NCI-H1694 (cell line): ENCODE data around the gene EBLN2.
A peak's percentile ranks its signal among the peaks of the same experiment; 100 is the strongest.
"Not testable (repeated sequence)": the region's sequence is repeated elsewhere in the genome, so short reads cannot be mapped to it uniquely, and the experiment has no call there.

Experiments used
- DNase-seq: peaks from one replicate; lab custom pipeline; 2025; lab: John Stamatoyannopoulos, UW

The EBLN2 gene

DNA sequence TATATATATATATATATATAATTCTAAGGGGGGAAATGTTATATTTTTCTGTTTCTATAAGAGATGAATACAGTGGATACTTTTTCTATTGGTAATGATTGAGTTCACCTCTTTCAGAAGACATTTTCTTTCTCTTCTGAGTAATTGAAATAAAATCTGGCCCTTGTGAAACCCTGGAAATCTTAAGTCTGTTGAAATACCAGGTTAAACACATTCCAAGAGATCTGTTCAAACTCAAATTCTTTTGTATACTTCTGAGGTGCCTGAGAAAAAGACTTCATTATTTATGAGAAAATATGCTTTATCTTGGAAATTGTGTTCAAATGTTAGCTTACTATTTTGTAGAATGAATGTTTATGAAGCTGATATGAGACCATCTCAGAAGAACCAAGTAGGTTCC lies 4.8 kb downstream of the EBLN2 start:
- DNase-seq: not testable (repeated sequence)

DNA sequence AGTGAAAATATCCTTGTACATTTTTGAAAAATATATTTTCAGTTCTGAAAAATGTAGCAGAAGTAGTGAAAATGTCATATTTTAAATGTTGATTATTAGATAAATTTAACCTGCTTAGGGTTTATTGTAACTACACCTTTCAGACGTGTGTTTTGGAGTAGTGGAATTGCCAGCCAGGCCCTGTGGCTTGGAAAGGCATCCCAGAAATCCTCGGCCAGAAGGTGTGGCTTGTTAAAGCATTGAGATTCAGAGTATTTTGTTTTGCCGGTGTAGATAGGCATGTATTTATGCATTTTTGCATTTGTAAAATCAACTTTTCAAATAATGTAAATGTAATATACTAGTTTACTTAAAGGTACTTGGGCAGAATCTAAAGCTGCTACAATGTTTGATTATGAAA lies 7.0 kb downstream of the EBLN2 start:
- DNase-seq: no peak

DNA sequence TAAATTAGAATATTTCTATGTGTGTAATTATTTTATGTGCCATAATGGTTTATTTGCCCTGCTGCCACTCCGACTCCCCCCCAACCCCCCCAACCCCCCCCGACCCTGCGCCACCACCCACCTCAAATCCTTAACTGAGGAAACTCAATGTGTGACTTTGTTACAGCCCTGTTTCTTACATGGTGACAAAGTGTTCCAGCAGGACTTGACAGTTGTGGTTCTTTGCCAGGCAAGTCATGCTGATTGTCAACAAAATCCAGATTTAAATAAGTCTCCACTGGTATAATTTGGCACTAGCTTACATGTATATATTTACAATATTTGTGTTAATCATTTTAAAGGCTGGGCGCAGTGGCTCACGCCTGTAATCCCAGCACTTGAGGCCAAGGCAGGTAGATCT lies 7.7 kb downstream of the EBLN2 start:
- no peak for DNase-seq

DNA sequence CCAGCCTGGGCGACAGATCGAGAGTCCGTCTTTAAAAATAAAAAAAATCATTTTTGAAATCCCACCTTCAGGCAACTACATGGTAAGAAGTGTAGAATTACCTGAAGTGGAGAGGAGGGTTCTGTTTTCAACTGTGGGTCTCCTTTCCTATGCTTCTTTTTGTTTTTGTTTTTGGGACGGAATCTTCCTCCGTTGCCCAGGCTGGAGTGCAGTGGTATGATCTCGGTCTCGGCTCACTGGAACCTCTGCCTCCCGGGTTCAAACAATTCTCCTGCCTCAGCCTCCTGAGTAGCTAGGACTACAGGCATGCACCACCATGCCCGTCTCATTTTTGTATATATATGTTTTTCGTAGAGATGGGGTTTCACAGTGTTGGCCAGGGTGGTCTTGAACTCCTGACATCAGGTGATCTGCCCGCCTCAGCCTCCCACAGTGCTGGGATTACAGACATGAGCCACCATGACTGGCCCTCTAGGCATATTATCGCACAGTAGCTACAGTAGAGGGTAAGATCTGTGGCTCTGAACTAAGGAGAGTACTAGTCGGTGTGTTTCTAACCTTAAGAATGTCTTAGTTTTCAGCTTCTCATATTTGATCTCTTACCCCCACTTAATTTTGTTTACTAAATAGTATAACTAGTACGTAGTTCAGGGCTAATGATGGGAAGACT lies 8.5 kb downstream of the EBLN2 start:
- DNase-seq: no peak

DNA sequence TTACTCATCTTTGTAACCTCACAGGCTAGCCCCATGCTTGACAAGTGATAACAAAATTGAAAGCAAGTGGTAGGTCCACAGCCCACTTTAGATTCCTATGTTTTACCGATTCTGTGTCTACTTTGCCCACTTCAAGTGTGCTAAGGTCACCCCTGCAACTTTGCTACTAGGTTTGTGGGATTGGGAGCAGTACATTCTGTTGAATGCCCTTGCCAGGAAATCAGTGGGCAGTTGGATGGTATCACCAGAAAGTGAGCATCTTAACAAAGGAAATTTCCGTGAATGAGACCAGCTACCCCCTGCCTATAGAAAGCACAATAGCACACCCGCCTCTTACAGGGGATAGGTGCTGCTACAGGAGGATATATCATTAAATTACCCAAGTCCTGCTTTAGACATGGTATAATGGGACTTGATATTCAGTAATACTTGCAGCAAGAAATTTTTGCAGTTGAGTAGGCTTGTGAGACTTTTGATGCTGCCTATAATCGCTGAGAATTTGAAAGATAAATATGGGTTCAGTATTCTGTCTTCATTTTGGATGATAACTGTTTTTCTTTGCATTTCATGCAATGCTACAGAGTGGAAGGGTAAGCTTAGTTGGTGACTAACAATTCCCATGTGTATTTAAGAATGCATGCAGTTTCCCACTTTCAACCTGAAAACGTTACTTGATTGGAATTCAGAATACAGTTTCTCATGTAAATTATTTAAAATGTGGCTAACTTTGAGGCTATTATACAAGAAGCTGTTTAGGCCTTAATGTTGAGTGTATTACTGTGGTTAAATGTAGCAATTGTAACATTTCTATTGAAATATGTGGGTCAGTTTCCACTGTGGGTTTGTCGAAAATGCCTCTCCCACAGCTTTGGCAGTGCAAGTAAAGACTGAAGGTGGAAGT lies 9.5 kb downstream of the EBLN2 start:
- DNase-seq: no peak

DNA sequence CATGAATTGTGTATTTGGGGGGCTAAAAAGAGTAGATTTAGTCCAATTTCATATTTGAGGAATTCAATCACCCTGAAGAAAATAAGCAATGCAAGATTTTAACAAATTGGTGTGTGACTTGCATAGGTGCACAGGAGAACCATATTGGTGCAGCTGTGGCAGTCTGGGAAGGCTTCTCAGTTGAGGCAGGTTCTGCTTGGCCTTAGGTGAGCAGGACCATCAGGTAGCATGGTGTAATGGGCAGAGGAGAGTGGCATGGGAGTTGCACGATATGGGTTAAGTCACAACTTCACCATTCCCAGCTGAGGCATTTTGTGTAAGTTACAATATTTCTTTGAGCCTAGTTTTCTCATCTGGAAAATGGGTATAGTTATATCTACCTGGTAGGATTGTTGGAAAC lies 10.5 kb downstream of the EBLN2 start:
- no peak for DNase-seq

DNA sequence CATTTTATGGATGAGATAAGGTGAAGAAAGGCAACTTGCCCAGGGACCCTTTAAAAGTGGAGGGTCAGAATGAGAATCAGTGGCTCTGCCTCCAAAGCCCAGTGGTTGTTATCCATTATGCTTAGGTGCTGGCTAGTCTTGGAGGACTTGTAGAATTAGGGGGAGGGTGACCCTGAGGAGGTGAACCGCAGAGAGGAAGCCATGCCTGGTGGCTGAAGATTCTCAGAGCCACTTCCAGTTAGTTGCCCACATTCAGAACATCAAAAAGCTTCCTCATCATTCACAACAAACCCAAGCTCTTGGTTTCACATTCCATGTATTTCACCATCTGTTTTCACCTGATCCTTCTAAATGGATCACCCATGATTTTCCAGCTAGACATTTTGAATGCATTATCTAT lies 11.2 kb downstream of the EBLN2 start:
- DNase-seq: no peak

DNA sequence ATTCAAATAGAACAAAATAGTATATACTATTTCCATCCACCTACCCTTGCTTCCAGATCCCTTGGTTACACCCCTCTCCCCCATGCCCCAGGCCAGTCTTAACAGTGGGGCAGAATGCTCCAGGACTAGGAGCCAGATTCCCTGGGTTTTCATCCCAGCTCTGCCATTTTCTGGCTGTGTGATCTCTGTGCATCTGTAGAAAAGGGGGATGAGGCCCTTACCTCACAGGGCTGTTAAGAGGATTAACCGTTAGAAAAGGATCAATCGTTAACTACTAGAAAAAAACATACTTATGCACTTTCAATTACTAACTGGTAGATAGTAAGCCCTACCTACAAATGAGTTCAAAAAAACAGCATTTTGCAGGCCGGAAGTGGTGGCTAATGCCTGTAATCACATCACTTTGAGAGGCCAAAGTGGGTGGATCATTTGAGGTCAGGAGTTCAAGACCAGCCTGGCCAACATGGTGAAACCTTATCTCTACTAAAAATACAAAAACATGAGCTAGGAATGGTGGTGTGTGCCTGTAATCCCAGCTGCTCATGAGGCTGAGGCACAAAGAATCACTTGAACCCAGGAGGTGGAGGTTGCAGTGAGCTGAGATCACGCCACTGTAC lies 11.7 kb downstream of the EBLN2 start:
- DNase-seq: no peak

DNA sequence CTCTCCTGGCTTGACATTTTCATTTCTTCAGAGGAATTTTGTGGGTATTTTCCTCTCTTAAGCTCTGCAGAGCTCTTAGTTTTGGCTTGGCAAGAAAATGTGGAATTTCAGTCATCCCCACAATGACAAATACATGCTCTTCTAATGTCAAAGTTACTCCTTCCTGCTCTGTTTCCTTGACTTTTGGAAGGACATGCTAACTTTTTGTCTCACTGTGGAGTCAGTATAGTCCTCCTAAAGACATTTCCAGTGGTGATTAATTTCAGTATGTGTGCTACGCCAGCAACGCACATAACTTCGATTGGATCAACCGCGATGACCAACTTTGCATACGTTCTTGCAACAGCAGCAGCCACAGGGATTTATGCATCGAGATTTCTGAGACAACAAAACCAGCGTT lies 13.3 kb downstream of the EBLN2 start:
- no peak for DNase-seq

DNA sequence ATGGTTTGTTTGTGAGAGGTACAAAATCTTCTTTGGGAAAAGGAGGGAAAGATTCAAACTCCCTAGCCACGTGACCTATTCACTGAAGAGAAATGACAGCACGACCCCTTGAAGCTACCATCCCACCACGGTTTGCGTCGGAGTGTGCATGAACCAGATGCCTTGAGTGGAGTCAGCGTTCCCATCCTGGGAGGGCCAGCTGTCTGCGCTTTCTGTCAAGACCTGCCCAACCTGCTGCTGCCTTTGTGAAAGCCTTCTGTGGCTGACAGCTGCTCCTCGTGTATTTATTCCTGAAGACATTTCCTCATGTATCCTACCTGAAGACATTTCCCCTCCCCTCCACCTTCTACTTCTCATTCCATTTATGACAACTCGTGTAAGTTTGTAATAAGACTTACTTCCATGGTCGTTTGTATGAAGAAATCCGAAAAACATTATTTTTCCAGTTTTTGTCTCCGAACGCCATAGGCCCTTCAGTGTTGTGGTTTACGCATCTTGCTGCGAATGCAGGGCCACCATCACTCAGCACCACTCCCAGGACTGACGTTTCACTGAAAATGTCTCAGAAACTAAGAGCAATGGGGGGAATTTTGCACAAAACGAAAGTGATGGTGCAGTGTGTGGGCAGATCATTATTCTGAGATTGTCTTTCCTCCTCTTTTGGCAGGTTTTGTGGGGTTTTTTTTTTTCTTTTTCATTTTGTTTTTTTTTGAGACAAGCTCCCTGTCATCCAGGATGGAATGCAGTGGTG lies 18.9 kb downstream of the EBLN2 start:
- peak; percentile 42 for DNase-seq

DNA sequence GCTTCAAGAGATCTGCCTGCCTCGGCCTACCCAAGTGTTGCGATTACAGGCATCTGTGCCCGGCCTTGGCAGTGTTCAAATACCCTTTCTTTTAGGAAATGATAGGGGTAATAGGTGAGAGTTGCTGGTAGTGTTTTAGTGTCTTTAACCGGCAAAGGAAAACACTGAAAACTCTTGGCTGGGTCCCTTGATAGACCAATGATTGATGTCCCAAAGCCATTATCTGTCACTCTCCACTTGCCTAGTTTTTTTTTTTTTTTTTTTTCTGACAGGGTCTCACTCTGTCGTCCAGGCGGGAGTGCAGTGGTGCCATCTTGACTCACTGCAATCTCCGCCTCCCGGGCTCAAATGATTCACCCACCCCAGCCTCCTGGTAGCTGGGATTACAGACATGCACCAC lies 19.7 kb downstream of the EBLN2 start:
- DNase-seq: no peak

DNA sequence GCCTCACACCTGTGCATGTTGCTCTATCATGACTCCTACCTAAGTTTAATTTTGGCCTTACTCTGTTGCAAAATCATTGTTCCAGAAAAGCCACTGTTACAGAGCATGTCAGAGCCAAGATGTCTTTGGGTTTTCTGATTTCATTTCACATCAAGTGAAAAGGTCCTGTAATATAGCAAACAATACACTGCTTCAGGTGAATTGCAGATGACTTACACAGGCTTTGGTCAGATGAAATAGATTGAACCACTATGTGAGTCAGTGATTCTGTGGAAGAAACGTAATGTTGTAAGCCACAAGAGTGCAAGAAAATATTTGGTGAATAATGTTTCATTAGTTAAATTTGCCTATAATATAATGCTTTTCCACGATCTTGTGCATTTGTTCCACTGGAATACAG lies 22.7 kb downstream of the EBLN2 start:
- no peak for DNase-seq

DNA sequence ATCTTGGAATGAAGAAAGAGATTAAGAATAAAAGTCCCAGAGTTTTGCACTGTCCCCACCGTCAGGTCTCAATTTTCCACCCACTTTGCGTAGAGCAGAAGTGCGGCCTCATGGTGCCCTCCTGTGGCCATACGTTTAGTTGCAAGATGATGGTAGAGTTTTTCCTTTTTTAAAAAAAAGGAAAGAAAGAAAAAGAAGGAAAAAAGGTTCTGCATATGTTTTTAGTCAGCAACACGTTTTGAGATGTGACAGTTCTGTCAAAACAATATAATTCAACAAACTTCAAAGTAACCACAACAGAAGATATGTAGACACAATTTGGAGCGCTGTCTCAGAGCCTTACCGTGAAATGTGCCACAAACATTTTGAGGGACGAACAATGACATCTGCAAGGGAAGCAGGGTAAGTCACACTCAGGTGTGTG lies 24.6 kb downstream of the EBLN2 start:
- peak; percentile 6 for DNase-seq

DNA sequence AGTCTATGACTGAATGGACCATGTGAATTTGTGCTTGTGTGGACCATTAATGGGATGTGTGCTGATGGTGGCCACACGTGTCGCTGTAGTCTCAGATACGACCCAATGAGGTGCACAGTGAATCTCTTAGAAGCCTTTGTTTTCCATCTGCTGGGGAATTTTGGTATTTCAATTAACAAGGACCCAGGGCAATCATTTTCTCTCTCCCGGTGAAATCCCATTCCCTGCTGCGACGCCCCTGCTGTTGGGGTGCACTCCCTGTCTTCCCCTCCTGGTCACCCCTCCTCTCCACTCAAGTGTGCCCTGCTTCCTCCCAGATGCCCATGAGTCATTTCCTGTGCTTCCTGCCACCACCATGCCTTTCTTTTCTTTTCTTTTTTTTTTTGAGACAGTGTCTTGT lies 32.7 kb downstream of the EBLN2 start:
- DNase-seq: no peak

DNA sequence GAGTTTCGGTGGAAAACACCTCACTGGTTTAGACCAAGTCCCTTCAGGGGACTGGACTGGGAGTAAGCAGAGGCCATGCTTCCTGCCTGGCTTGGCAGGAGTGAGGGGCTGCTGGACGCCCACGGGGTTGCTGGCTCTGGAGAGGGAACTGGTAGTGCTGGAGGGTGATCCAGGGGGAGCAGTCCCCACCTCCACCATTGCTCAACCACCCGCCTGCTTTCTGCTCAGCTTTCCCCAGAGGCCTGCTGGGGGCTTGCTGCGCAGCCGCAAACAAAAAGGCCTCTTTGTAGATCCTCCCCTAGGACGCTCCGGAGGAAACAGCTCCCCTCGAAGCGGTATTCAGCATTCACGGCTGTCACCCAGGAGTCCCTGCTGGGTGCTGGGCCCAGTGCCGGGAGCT lies 33.5 kb downstream of the EBLN2 start:
- DNase-seq: no peak

DNA sequence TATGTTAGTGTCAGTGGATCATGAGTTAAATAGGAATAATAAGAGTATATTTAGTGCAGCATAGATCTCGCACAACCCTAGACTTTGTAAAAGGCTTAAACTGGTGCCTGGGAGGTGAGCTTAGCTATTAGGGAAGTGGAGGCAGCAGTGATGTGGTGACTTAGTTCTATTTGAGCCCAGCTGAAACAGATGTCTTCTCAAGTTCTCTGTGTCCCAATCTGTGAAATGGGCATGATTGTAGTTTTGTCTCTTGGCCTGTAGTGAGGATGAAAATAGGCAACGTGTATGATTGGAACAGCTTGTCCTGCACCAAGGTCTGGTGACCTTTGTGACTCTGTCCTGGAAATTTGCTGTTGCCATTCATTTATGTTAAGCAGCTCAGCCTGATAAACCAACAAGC lies 34.7 kb downstream of the EBLN2 start:
- no peak for DNase-seq

DNA sequence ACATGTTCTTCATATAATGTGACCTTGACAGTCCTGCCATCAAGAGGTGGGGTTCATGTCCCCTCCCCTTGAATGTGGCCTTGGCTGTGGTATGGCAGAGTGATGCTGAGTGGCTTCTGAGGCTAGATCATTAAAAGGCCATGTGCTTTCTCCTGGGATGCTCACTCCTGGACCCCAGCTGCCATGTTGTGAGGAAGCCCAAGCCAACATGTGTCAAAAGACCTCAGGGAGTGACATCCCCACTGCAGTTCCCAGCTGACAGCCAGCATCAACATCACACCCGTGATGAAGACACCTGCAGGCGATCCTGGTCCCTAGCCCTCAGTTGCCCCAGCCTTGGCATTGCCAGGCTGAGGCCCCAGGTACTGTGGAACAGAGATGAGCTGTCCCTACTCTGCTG lies 36.6 kb downstream of the EBLN2 start:
- DNase-seq: no peak

DNA sequence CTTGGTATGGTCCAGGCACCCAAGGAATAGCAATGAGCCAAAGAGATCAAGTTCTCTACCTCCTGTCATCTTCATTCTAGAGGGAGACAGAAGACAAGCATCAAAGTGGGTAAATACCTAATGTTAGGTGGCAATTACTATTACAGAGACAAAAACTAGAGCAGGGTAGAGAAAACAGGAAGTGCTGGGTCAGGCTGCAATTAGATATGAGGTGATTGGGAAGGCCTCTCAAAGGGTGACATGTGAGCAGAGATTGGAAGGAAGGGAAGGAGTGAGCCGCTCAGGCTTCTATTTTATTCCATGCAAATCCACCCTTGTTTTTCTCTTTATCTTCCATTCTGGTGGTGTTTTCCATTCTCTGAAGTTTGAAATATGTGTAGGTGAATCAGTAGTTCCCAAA lies 37.4 kb downstream of the EBLN2 start:
- no peak for DNase-seq

DNA sequence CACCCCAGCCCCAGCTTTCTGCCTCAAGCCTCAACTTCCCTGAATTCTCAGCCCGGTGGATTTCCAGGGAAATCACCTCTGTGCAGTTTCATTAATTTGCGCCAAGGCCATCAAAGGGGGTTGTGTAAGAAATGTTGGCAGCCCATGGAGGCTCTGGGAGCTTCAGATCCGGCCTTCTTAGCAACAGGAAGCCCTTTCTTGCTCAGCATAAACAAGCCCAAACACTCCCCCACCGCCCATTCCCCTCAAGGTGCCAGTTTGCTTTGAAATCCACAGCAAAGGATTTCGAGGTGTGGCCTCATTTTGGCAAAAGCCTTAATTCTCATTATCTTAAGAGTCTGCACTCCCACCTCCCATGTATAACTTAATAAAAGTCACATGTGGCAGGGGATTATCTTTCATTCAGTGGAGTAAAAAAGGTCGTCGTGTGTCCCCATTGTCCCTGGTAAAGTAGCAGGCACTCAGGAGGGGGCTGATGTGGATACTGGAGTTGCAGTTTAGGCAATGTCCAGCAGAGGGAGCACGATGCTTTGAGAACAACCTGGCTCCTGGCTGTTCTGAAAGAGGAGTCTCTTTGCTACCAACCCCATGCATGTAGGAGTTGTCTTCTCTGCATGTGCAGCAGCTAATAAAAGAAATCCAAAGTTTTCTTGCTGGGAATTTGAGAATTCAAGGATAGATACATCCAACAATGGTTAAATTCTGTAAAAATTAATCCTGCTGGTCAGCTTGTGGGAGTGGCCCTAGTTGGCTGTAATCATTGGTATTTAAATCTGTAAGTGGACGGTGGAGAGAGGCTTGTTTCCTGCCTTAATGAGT lies 39.5 kb downstream of the EBLN2 start:
- peak; percentile 50 for DNase-seq

DNA sequence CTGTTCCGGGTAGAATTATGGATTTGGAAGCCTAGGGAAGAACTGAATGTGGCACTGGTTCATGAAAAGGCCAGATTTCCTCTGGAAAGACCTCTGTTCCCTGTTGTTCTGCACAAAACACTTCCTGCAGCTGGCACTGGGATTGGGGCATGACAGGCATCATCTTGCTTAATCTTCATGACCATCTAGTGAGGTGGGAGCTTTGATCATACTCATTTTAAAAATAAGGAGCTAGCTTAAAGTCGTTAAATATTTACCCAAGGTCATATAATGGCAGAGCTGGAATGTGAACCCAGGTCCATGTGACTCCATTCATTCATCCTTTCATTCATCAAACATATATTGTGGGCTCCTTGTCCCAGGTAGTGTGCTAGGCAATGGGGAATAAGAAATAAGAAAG lies 40.4 kb downstream of the EBLN2 start:
- no peak for DNase-seq

DNA sequence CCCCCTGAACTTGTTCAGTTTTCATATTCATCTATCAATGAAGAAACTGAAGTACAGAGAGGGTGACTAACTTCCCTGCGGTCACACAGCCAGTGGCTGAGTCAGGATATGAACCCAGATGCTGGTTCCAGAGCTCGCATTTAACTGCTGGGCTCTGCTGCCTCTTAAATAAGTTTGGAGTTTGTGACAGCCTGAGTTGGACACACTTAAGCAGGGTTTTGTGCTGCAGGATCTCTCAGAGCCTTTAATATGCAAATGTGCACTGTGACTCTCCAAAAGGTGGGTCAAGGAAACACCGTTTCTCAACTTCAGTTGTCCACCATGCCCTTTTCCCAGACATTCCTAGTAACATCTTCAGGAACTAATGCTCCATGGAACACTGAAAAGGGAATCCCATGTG lies 45.8 kb downstream of the EBLN2 start:
- no peak for DNase-seq
